ENCODE results near the gene HDAC2.

DNA sequence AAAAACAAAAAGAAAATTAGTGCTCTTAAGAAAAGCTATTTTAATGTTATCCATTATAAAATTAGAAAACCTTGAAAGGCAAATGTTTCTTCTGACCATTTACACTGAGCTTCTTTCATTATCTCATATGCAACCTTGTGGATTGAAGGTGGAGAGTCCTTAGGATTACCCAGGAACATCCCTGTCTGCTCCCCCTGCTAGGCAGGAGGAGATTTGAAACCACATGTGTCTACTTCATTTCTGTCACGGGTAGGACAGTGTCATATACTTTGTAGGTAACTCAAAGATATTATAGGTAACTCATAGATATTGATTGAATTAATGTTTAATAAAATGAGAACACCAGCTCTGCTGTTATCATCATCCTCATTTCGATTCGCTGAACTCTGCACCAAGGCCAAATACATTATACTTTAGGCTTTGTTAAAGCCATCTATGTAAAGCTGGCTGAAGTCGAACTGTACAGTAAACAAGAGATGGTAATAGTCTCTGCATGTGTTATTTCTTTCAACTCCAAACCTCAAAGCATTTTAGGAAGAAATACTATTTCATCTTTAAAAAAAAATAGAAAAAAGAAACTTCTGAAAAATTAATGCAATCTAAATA is 49.5 kb downstream of the HDAC2 start:
- TF ChIP-seq, protein P1, sequence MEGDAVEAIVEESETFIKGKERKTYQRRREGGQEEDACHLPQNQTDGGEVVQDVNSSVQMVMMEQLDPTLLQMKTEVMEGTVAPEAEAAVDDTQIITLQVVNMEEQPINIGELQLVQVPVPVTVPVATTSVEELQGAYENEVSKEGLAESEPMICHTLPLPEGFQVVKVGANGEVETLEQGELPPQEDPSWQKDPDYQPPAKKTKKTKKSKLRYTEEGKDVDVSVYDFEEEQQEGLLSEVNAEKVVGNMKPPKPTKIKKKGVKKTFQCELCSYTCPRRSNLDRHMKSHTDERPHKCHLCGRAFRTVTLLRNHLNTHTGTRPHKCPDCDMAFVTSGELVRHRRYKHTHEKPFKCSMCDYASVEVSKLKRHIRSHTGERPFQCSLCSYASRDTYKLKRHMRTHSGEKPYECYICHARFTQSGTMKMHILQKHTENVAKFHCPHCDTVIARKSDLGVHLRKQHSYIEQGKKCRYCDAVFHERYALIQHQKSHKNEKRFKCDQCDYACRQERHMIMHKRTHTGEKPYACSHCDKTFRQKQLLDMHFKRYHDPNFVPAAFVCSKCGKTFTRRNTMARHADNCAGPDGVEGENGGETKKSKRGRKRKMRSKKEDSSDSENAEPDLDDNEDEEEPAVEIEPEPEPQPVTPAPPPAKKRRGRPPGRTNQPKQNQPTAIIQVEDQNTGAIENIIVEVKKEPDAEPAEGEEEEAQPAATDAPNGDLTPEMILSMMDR (conservative IDR thresholded peaks at IDR 0.05; ENCODE audit: low read length) = no peak
- no peak for TF ChIP-seq EZH2phosphoT487 (IDR thresholded peaks at IDR 0.05; ENCODE audit: borderline replicate concordance, low read depth, low read length)

All from OCI-LY7 (cell line).